CD8-positive, alpha-beta memory T cell (primary cell): ENCODE measurements around the gene CALML3. TPM values are rescaled to one million over a fixed set of nuclear protein-coding genes. Genes with fewer than 3 reads are reported as not detected.

Experiments
- CTCF ChIA-PET: fragments of 350-600 bp; sonication (Branson Sonifier 250); formaldehyde crosslinking; loops from one replicate; lab custom pipeline; 2021; ENCODE audit warnings: antibody characterized with exemption; lab: Charles Lee
- POLR2A ChIA-PET: fragments of 350-600 bp; sonication (Branson Sonifier 250); formaldehyde crosslinking; loops from one replicate; lab custom pipeline; 2021; ENCODE audit warnings: antibody characterized with exemption; lab: Charles Lee
- DNase-seq, 5 donors: peaks; one replicate each; pipeline versions ENCODE4 v3.0.0 to v3.0.0-alpha.2; 2020 to 2022; ENCODE audit warnings: mixed read lengths in 1 of 5
- H3K27ac ChIP-seq: one replicate; pipeline ENCODE4 v1.7.0; 2013; ENCODE audit warnings: low read depth, mild to moderate bottlenecking, low read length, moderate library complexity
- H3K27me3 ChIP-seq: 2 replicates; pipeline ENCODE4 v1.7.0; 2013; ENCODE audit warnings: low read length, mild to moderate bottlenecking; ENCODE audit not compliant: insufficient read depth, poor library complexity, severe bottlenecking
- H3K36me3 ChIP-seq: 2 replicates; pipeline ENCODE4 v1.7.0; 2013; ENCODE audit warnings: mild to moderate bottlenecking, low read length, moderate library complexity; ENCODE audit not compliant: insufficient read depth
- H3K4me1 ChIP-seq: 2 replicates; pipeline ENCODE4 v1.7.0; 2013; ENCODE audit warnings: mild to moderate bottlenecking, low read length, moderate library complexity; ENCODE audit not compliant: insufficient read depth
- H3K4me3 ChIP-seq: 2 replicates; pipeline ENCODE4 v1.7.0; 2013; ENCODE audit warnings: mild to moderate bottlenecking, low read length
- H3K9me3 ChIP-seq: 2 replicates; pipeline ENCODE4 v1.7.0; 2013; ENCODE audit warnings: mild to moderate bottlenecking, low read length
- H3K27ac Mint-ChIP-seq, 8 donors: one replicate each; pipeline ENCODE4 v1.8.0; 2020 to 2021; ENCODE audit warnings: mixed read lengths in 8 of 8, mild to moderate bottlenecking in 6 of 8, inconsistent platforms in 3 of 8, moderate library complexity in 3 of 8
- H3K27me3 Mint-ChIP-seq, 2 donors: one replicate each; pipeline ENCODE4 v1.8.0; 2020 to 2021; ENCODE audit warnings: mixed read lengths in 2 of 2, mild to moderate bottlenecking in 1 of 2, moderate library complexity in 1 of 2
- H3K36me3 Mint-ChIP-seq, 3 donors: one replicate each; pipeline ENCODE4 v1.8.0; 2020 to 2021; ENCODE audit warnings: mixed read lengths in 3 of 3, inconsistent platforms in 1 of 3, mild to moderate bottlenecking in 1 of 3
- H3K4me1 Mint-ChIP-seq, 3 donors: one replicate each; pipeline ENCODE4 v1.8.0; 2020 to 2021; ENCODE audit warnings: mixed read lengths in 3 of 3, inconsistent platforms in 1 of 3, mild to moderate bottlenecking in 1 of 3
- H3K4me3 Mint-ChIP-seq, 7 donors: one replicate each; pipeline ENCODE4 v1.8.0; 2020 to 2021; ENCODE audit warnings: mixed read lengths in 7 of 7, mild to moderate bottlenecking in 6 of 7, moderate library complexity in 4 of 7, inconsistent platforms in 2 of 7
- H3K9me3 Mint-ChIP-seq, 5 donors: one replicate each; pipeline ENCODE4 v1.8.0; 2020 to 2022; ENCODE audit warnings: mixed read lengths in 5 of 5, mild to moderate bottlenecking in 3 of 5, moderate library complexity in 2 of 5, inconsistent platforms in 1 of 5
- polyA plus RNA-seq: library from polyadenylated mRNA; unstranded; fragments of 300-500 nt; fragmentation: Illumina TruSeq; gene quantifications from one replicate; pipeline ENCODE4 v1.2.3, GENCODE V29; 2021
- total RNA-seq, 2 experiments: library from RNA; stranded (reverse); gene quantifications; one replicate each; pipeline ENCODE4 v1.2.3, GENCODE V29; 2021

The CALML3 gene
- total and polyA plus RNA-seq, 3 experiments from 2014 or later, result not detected

DNA sequence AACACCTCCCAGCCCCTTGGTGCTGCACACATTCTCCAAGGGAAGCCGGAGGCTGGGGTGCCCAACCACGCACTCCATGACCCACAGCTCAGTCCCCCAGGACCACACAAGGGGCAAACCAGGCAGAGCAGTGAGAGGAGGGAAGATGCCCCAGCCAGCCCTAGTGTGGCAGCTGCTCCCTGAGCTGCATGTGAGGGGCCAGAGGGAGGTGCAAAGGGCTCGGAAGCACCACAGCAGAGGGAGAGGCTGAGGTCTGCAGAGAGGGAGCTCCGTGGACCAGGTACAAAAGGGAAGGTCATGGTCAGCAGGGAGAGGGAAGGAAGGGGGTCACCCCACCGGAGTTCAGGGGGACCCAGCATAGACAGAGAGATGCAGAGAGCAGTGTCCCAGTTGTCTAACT, 23.9 kb upstream of the CALML3 start:
- Histone ChIP-seq H3K27me3 (no peaks in the 10 kb centered on the region), H3K36me3 (no peaks in the 10 kb centered on the region), H3K27ac (no peak overlapping the region), H3K4me3 (no peak overlapping the region), H3K9me3 (no peaks in the 10 kb centered on the region), H3K4me1 (no peaks in the 10 kb centered on the region)
- Mint-ChIP-seq H3K27me3 (peaks cover 1 to 34% of the 10 kb centered on the region in 2 donors), H3K4me1 (no peaks in the 10 kb centered on the region), H3K4me3 (no peak overlapping the region), H3K36me3 (no peaks in the 10 kb centered on the region), H3K27ac (no peak overlapping the region), H3K9me3 (no peaks in the 10 kb centered on the region)
- CTCF ChIA-PET, result no interaction called here
- POLR2A ChIA-PET, result no interaction called here
- DNase-seq, result no peak

GRCh38 chr10:5502061-5502521, 22.7 kb upstream of the CALML3 start:
- Mint-ChIP-seq H3K4me3 (no peak overlapping the region), H3K36me3 (no peaks in the 10 kb centered on the region), H3K4me1 (no peaks in the 10 kb centered on the region), H3K27me3 (peaks cover 1 to 40% of the 10 kb centered on the region in 2 donors), H3K27ac (no peak overlapping the region), H3K9me3 (no peaks in the 10 kb centered on the region)
- Histone ChIP-seq H3K27ac (no peak overlapping the region), H3K27me3 (no peaks in the 10 kb centered on the region), H3K4me3 (no peak overlapping the region), H3K4me1 (no peaks in the 10 kb centered on the region), H3K9me3 (no peaks in the 10 kb centered on the region), H3K36me3 (no peaks in the 10 kb centered on the region)
- DNase-seq, result peak in 1 of 5 donors; percentile 8
- POLR2A ChIA-PET, result no interaction called here
- CTCF ChIA-PET, result no interaction called here

GRCh38 chr10:5502571-5503476, 21.9 kb upstream of the CALML3 start:
- CTCF ChIA-PET, result no interaction called here
- Histone ChIP-seq H3K4me1 (no peaks in the 10 kb centered on the region), H3K9me3 (no peaks in the 10 kb centered on the region), H3K4me3 (no peak overlapping the region), H3K27ac (no peak overlapping the region), H3K36me3 (no peaks in the 10 kb centered on the region), H3K27me3 (no peaks in the 10 kb centered on the region)
- Mint-ChIP-seq H3K9me3 (no peaks in the 10 kb centered on the region), H3K36me3 (no peaks in the 10 kb centered on the region), H3K4me3 (no peak overlapping the region), H3K4me1 (no peaks in the 10 kb centered on the region), H3K27me3 (peaks cover 1 to 40% of the 10 kb centered on the region in 2 donors), H3K27ac (no peak overlapping the region)
- peak in 1 of 5 donors; percentile 13 for DNase-seq
- POLR2A ChIA-PET, result no interaction called here

GRCh38 chr10:5503477-5503835, 21.3 kb upstream of the CALML3 start:
- Histone ChIP-seq H3K9me3 (no peaks in the 10 kb centered on the region), H3K27ac (no peak overlapping the region), H3K4me1 (no peaks in the 10 kb centered on the region), H3K4me3 (no peak overlapping the region), H3K27me3 (no peaks in the 10 kb centered on the region), H3K36me3 (no peaks in the 10 kb centered on the region)
- Mint-ChIP-seq H3K27ac (no peak overlapping the region), H3K4me1 (no peaks in the 10 kb centered on the region), H3K9me3 (no peaks in the 10 kb centered on the region), H3K27me3 (peaks cover 3 to 41% of the 10 kb centered on the region in 2 donors), H3K4me3 (no peak overlapping the region), H3K36me3 (no peaks in the 10 kb centered on the region)
- POLR2A ChIA-PET, result no interaction called here
- CTCF ChIA-PET, result no interaction called here
- no peak for DNase-seq

- H3K9me3 ChIP-seq, result no peaks in the 10 kb centered on the region
- ChIA-PET POLR2A (no interaction called here), CTCF (no interaction called here)
- no peak overlapping the region for H3K4me3 ChIP-seq
- H3K27ac ChIP-seq, result no peak overlapping the region
- Mint-ChIP-seq H3K4me3 (no peak overlapping the region), H3K9me3 (no peaks in the 10 kb centered on the region), H3K4me1 (no peaks in the 10 kb centered on the region), H3K36me3 (no peaks in the 10 kb centered on the region), H3K27me3 (peaks cover 3 to 47% of the 10 kb centered on the region in 2 donors), H3K27ac (no peak overlapping the region)
- H3K27me3 ChIP-seq, result no peaks in the 10 kb centered on the region
- DNase-seq, result peak in 1 of 5 donors; percentile 33
- no peaks in the 10 kb centered on the region for H3K36me3 ChIP-seq
- no peaks in the 10 kb centered on the region for H3K4me1 ChIP-seq
These were observed 20.4 kb upstream of the CALML3 start for GRCh38 chr10:5504146-5505072.

- Mint-ChIP-seq H3K27me3 (peaks cover 6 to 42% of the 10 kb centered on the region in 2 donors), H3K27ac (no peak overlapping the region), H3K4me1 (no peaks in the 10 kb centered on the region), H3K9me3 (no peaks in the 10 kb centered on the region), H3K36me3 (no peaks in the 10 kb centered on the region), H3K4me3 (no peak overlapping the region)
- H3K4me3 ChIP-seq, result no peak overlapping the region
- DNase-seq, result peak in 1 of 5 donors; percentile 4
- H3K36me3 ChIP-seq, result no peaks in the 10 kb centered on the region
- ChIA-PET POLR2A (no interaction called here), CTCF (no interaction called here)
- no peaks in the 10 kb centered on the region for H3K27me3 ChIP-seq
- H3K4me1 ChIP-seq, result no peaks in the 10 kb centered on the region
- no peaks in the 10 kb centered on the region for H3K9me3 ChIP-seq
- no peak overlapping the region for H3K27ac ChIP-seq
These were observed 18.5 kb upstream of the CALML3 start for GRCh38 chr10:5506246-5506645.

- Mint-ChIP-seq H3K27me3 (peaks cover 6 to 38% of the 10 kb centered on the region in 2 donors), H3K4me3 (no peak overlapping the region), H3K4me1 (no peaks in the 10 kb centered on the region), H3K9me3 (no peaks in the 10 kb centered on the region), H3K36me3 (no peaks in the 10 kb centered on the region), H3K27ac (no peak overlapping the region)
- H3K4me3 ChIP-seq, result no peak overlapping the region
- H3K36me3 ChIP-seq, result no peaks in the 10 kb centered on the region
- CTCF ChIA-PET, result no interaction called here
- DNase-seq, result peak in 1 of 5 donors; percentile 13
- POLR2A ChIA-PET, result no interaction called here
- H3K4me1 ChIP-seq, result no peaks in the 10 kb centered on the region
- no peaks in the 10 kb centered on the region for H3K9me3 ChIP-seq
- H3K27me3 ChIP-seq, result no peaks in the 10 kb centered on the region
- no peak overlapping the region for H3K27ac ChIP-seq
These were observed 17.8 kb upstream of the CALML3 start for GRCh38 chr10:5506751-5507648.
